IMR-90 (cell line): ENCODE data around the gene KDM3B. TPM values are rescaled to one million over a fixed set of nuclear protein-coding genes. Genes with fewer than 3 reads are reported as not detected.

Experiments used
- ATAC-seq: fragments of 200-7000 bp; cut with Tn5 transposase; 2 replicates; pipeline ENCODE4 v1.9.1; 2020; ENCODE audit warnings: low read depth, mild to moderate bottlenecking, moderate library complexity
- BruUV-seq: library from RNA; stranded (reverse); fragments of 400-500 nt; replicated peaks from 2 replicates; lab custom pipeline; 2021; lab: Mats Ljungman, UMichigan
- CTCF ChIA-PET: fragments of 300-600 bp; formaldehyde crosslinking; extraction: SDS; loops from one replicate; lab custom pipeline; 2021; ENCODE audit warnings: antibody characterized with exemption; lab: Yijun Ruan, JAX
- POLR2A ChIA-PET: fragments of 300-600 bp; sonication (Branson Sonifier 250); formaldehyde crosslinking; loops from one replicate; lab custom pipeline; 2022; ENCODE audit warnings: antibody characterized with exemption; ENCODE audit not compliant: unreplicated experiment; lab: Charles Lee
- DNase-seq: peaks from one replicate; pipeline ENCODE4 v3.0.0; 2013
- H2AFZ ChIP-seq: replicated peaks from 2 replicates; pipeline ENCODE3; 2013; ENCODE audit warnings: low read length, mild to moderate bottlenecking; ENCODE audit not compliant: poor library complexity
- H2AK5ac ChIP-seq: 2 replicates; pipeline ENCODE4 v1.6.1; 2013; ENCODE audit warnings: low read depth, low read length, inconsistent platforms
- H2AK9ac ChIP-seq: replicated peaks from 2 replicates; pipeline ENCODE3; 2013; ENCODE audit warnings: mild to moderate bottlenecking, low read depth, low read length, moderate library complexity; ENCODE audit not compliant: poor library complexity
- H2BK120ac ChIP-seq: 2 replicates; pipeline ENCODE4 v1.6.1; 2013; ENCODE audit warnings: low read depth, low read length, inconsistent platforms
- H2BK15ac ChIP-seq: 3 replicates; pipeline ENCODE4 v1.6.1; 2013; ENCODE audit warnings: low read depth, low read length, inconsistent platforms
- H2BK20ac ChIP-seq: 2 replicates; pipeline ENCODE4 v1.6.1; 2013; ENCODE audit warnings: low read depth, mild to moderate bottlenecking, inconsistent platforms, low read length, moderate library complexity
- H2BK5ac ChIP-seq: 2 replicates; pipeline ENCODE4 v1.6.1; 2013; ENCODE audit warnings: mild to moderate bottlenecking, low read depth, low read length, inconsistent platforms; ENCODE audit not compliant: poor library complexity, severe bottlenecking
- H3K14ac ChIP-seq: replicated peaks from 2 replicates; pipeline ENCODE4 v1.6.1; 2013; ENCODE audit warnings: low read depth, low read length, inconsistent platforms
- H3K18ac ChIP-seq: 2 replicates; pipeline ENCODE4 v1.6.1; 2013; ENCODE audit warnings: low read depth, low read length, control low read depth
- H3K23ac ChIP-seq: 2 replicates; pipeline ENCODE4 v1.6.1; 2013; ENCODE audit warnings: low read depth, low read length, inconsistent platforms
- H3K27ac ChIP-seq: 2 replicates; pipeline ENCODE4 v1.5.1; 2013; ENCODE audit warnings: mild to moderate bottlenecking, control low read depth, low read length; ENCODE audit not compliant: insufficient read depth
- H3K27me3 ChIP-seq: 2 replicates; pipeline ENCODE4 v1.6.1; 2013; ENCODE audit warnings: low read length; ENCODE audit not compliant: control insufficient read depth, insufficient read depth
- H3K36me3 ChIP-seq: 2 replicates; pipeline ENCODE4 v1.6.1; 2013; ENCODE audit warnings: low read length, mixed read lengths; ENCODE audit not compliant: control insufficient read depth, insufficient read depth
- H3K4ac ChIP-seq: 2 replicates; pipeline ENCODE4 v1.6.1; 2013; ENCODE audit warnings: low read depth, low read length, inconsistent platforms
- H3K4me1 ChIP-seq: 2 replicates; pipeline ENCODE4 v1.6.1; 2013; ENCODE audit warnings: low read length, mixed read lengths; ENCODE audit not compliant: control insufficient read depth, insufficient read depth
- H3K4me2 ChIP-seq: 2 replicates; pipeline ENCODE4 v1.6.1; 2013; ENCODE audit warnings: low read depth, mild to moderate bottlenecking, control low read depth, low read length, moderate library complexity
- H3K4me3 ChIP-seq: 2 replicates; pipeline ENCODE4 v1.5.1; 2013; ENCODE audit warnings: low read depth, mild to moderate bottlenecking, control low read depth, low read length, moderate library complexity; ENCODE audit not compliant: insufficient read depth
- H3K56ac ChIP-seq: 2 replicates; pipeline ENCODE4 v1.6.1; 2013; ENCODE audit warnings: low read length, inconsistent platforms; ENCODE audit not compliant: insufficient read depth; ENCODE audit errors: extremely low read depth
- H3K79me1 ChIP-seq, 2 experiments: 2 replicates each; pipeline ENCODE4 v1.6.1; 2013; ENCODE audit warnings: low read length in 2 of 2, inconsistent platforms in 1 of 2, low read depth in 1 of 2
- H3K9ac ChIP-seq: 2 replicates; pipeline ENCODE4 v1.6.1; 2013; ENCODE audit warnings: low read depth, low read length, control low read depth
- H3K9me1 ChIP-seq: 2 replicates; pipeline ENCODE4 v1.6.1; 2013; ENCODE audit warnings: low read length, inconsistent platforms; ENCODE audit not compliant: insufficient read depth
- H3K9me3 ChIP-seq: 2 replicates; pipeline ENCODE4 v1.6.1; 2013; ENCODE audit warnings: low read length; ENCODE audit not compliant: control insufficient read depth, insufficient read depth
- H4K20me1 ChIP-seq: 2 replicates; pipeline ENCODE4 v1.6.1; 2013; ENCODE audit warnings: low read length, inconsistent platforms; ENCODE audit not compliant: insufficient read depth
- H4K5ac ChIP-seq: 2 replicates; pipeline ENCODE4 v1.6.1; 2013; ENCODE audit warnings: mild to moderate bottlenecking, low read depth, low read length, control low read depth
- H4K8ac ChIP-seq, 2 experiments: 2 replicates each; pipeline ENCODE4 v1.6.1; 2013; ENCODE audit warnings: low read depth in 2 of 2, low read length in 2 of 2, control low read depth in 1 of 2, inconsistent platforms in 1 of 2
- H4K91ac ChIP-seq: 2 replicates; pipeline ENCODE4 v1.6.1; 2013; ENCODE audit warnings: low read depth, low read length, inconsistent platforms; ENCODE audit not compliant: insufficient read depth
- BHLHE40 ChIP-seq: fragments of 150-350 bp; IDR thresholded peaks from 2 replicates; pipeline ENCODE4 v1.6.1; 2016; ENCODE audit warnings: mild to moderate bottlenecking, low read depth, low read length
- ELK1 ChIP-seq: fragments of 150-350 bp; IDR thresholded peaks from 2 replicates; pipeline ENCODE4 v1.6.1; 2016; ENCODE audit warnings: low read depth, mild to moderate bottlenecking, low read length, moderate library complexity, borderline replicate concordance
- FOS ChIP-seq: fragments of 150-350 bp; IDR thresholded peaks from 2 replicates; pipeline ENCODE4 v1.6.1; 2016; ENCODE audit warnings: low read depth, low read length
- MXI1 ChIP-seq: IDR thresholded peaks from 2 replicates; pipeline ENCODE4 v1.6.1; 2012; ENCODE audit warnings: low read depth, mild to moderate bottlenecking, low read length, moderate library complexity, borderline replicate concordance
- RAD21 ChIP-seq: IDR thresholded peaks from 2 replicates; pipeline ENCODE4 v1.6.1; 2012; ENCODE audit warnings: low read length, improper control_type of control experiment
- RCOR1 ChIP-seq: IDR thresholded peaks from 2 replicates; pipeline ENCODE4 v1.6.1; 2012; ENCODE audit warnings: mild to moderate bottlenecking, low read length, improper control_type of control experiment; ENCODE audit not compliant: insufficient replicate concordance
- RFX5 ChIP-seq: IDR thresholded peaks from 2 replicates; pipeline ENCODE4 v1.8.0; 2012; ENCODE audit warnings: low read depth, mild to moderate bottlenecking, low read length, moderate library complexity
- SMC3 ChIP-seq: fragments of 150-350 bp; IDR thresholded peaks from 2 replicates; pipeline ENCODE4 v1.6.1; 2016; ENCODE audit warnings: low read depth, mild to moderate bottlenecking, antibody characterized with exemption, low read length, moderate library complexity
- USF2 ChIP-seq: fragments of 150-350 bp; IDR thresholded peaks from 2 replicates; pipeline ENCODE4 v1.6.1; 2017; ENCODE audit warnings: mild to moderate bottlenecking, antibody characterized with exemption, low read length, low read depth
- WGBS, 2 experiments: methylation state at CpG; one replicate each; pipeline versions ENCODE4 v1.1.5 to v1.1.7; 2013; ENCODE audit warnings: missing lambda C conversion rate in 2 of 2; ENCODE audit not compliant: insufficient read length in 1 of 2; ENCODE audit errors: extremely low coverage in 2 of 2; 5-methylcytosine and 5-hydroxymethylcytosine counted together
- dilution Hi-C: fragments of 300-500 bp; cut with HindIII; formaldehyde crosslinking; loops from one replicate; pipeline ENCODE4 v1.14.3; 2018; ENCODE audit warnings: low sequenced_read_pairs; ENCODE audit not compliant: unreplicated experiment
- in situ Hi-C: fragments of 300-500 bp; cut with MboI; formaldehyde crosslinking; loops from 3 replicates; pipeline ENCODE4 v1.14.3; 2019; ENCODE audit warnings: low sequenced_read_pairs, inconsistent platforms, mixed read lengths
- intact Hi-C: fragments of 100-400 bp; cut with micrococcal nuclease; formaldehyde crosslinking; loops from 2 replicates; pipeline ENCODE4 v1.10.0; 2022
- polyA plus RNA-seq, 3 experiments: library from polyadenylated mRNA; depleted of rRNA; stranded (reverse); fragments of >200 nt; gene quantifications; 2 replicates each; pipeline ENCODE4 v1.2.3, GENCODE V29; 2012; ENCODE audit warnings: low replicate concordance in 1 of 3
- total RNA-seq: library from RNA; depleted of rRNA; stranded (reverse); fragments of >200 nt; gene quantifications from 2 replicates; pipeline ENCODE4 v1.2.3, GENCODE V29; 2012

The KDM3B gene
- total and polyA plus RNA-seq, 2 of the 4 experiments (the other 2 are of a cell fraction), result 19.4 to 35.8 TPM

- no peak for TF ChIP-seq MXI1
These were observed 111.0 kb downstream of the KDM3B start (continued) for GRCh38 chr5:138463419-138464007.

GRCh38 chr5:138464008-138464387 is 111.5 kb downstream of the KDM3B start:
- Histone ChIP-seq H3K4ac (peak overlapping the region; percentile 97), H3K4me1 (peaks cover 12% of the 10 kb centered on the region; the same call in 1 of the 2 replicates), H3K23ac (peak overlapping the region; percentile 96; the same call in 1 of the 2 replicates), H3K27ac (peak overlapping the region; percentile 94), H4K5ac (peak overlapping the region; percentile 51), H2AK9ac (peak overlapping the region; percentile 98), H3K56ac (peak overlapping the region; percentile 88), H3K4me2 (peak overlapping the region; percentile 79), H3K27me3 (no peaks in the 10 kb centered on the region), H3K18ac (peak overlapping the region; percentile 64), H3K36me3 (peaks cover 18% of the 10 kb centered on the region), H2BK120ac (peak overlapping the region; percentile 91), H2BK20ac (peak overlapping the region; percentile 39; the same call in 1 of the 2 replicates), H2BK5ac (peak overlapping the region; percentile 95), H4K8ac (peak overlapping the region; percentile 86 to 95), H3K9me1 (peaks cover 14% of the 10 kb centered on the region; the same call in 1 of the 2 replicates), H3K79me1 (peaks cover 13 to 36% of the 10 kb centered on the region in 2 experiments), H2AK5ac (peak overlapping the region; percentile 87), H4K91ac (peak overlapping the region; percentile 88), H3K9me3 (no peaks in the 10 kb centered on the region), H2BK15ac (peak overlapping the region; percentile 48; the same call in 1 of the 3 replicates), H3K4me3 (peak overlapping the region; percentile 66), H2AFZ (peak overlapping the region; percentile 100), H3K9ac (peak overlapping the region; percentile 86), H3K14ac (peak overlapping the region; percentile 84), H4K20me1 (peaks cover 36% of the 10 kb centered on the region)
- TF ChIP-seq RCOR1 (no peak), RFX5 (no peak), FOS (no peak), MXI1 (no peak), USF2 (no peak), RAD21 (no peak), SMC3 (peak; percentile 17; the same call in 1 of the 2 replicates), ELK1 (no peak), BHLHE40 (peak; percentile 38; the same call in 1 of the 2 replicates)
- ChIA-PET CTCF (interaction anchor here (0.7 to 2.2 kb wide), 6 partner anchors 9 to 84 kb away, joined by 3 to 10 read pairs (median 4); no protein-coding TSS in a partner anchor), POLR2A (no interaction called here)
- ATAC-seq, result peak; percentile 45
- 2% methylated on average over 17 of the region's 34 CpGs; no CpG with 5 or more reads in 1 of the 2 experiments for WGBS, 2 experiments
- dilution Hi-C loops (no loop called here), in situ Hi-C loops (no loop called here), intact Hi-C loops (loop anchor here (1.0 kb wide), 2 partner anchors 14 to 79 kb away; partner anchors contain the start of gene ETF1)
- DNase-seq, result peak; percentile 93
- BruUV-seq, result no TSS peak
